HepG2 (cell line): ENCODE data around the gene C3orf62. TPM values are rescaled to one million over a fixed set of nuclear protein-coding genes. Genes with fewer than 3 reads are reported as not detected.
A peak's percentile ranks its signal among the peaks of the same experiment; 100 is the strongest.

Experiments
- ATAC-seq: fragments of 200-7000 bp; cut with Tn5 transposase; 3 replicates; pipeline ENCODE4 v1.9.1; 2020; ENCODE audit warnings: mild to moderate bottlenecking, moderate library complexity
- BruUV-seq: library from RNA; stranded (reverse); fragments of 400-500 nt; replicated peaks from 2 replicates; lab custom pipeline; 2021; lab: Mats Ljungman, UMichigan
- CTCF ChIA-PET: fragments of 300-600 bp; formaldehyde crosslinking; extraction: SDS; loops from one replicate; lab custom pipeline; 2021; ENCODE audit warnings: low total read pairs, inconsistent platforms, low intra/inter-chr PET ratio; lab: Yijun Ruan, JAX
- POLR2A ChIA-PET: fragments of 350-600 bp; sonication (Branson Sonifier 250); formaldehyde crosslinking; loops from one replicate; lab custom pipeline; 2020; ENCODE audit warnings: antibody characterized with exemption, inconsistent platforms; lab: Yijun Ruan, JAX
- DNase-seq: peaks from one replicate; pipeline ENCODE4 v3.0.0-alpha.2; 2015; ENCODE audit warnings: low spot score
- FAIRE-seq: peaks from 3 replicates; lab custom pipeline; 2011; peaks lifted over from hg19 to GRCh38; lab: Jason Lieb, UNC
- H2AFZ ChIP-seq: one replicate; pipeline ENCODE4 v1.6.1; 2011; ENCODE audit warnings: low read length, inconsistent platforms
- H3K27ac ChIP-seq: fragments of 300-600 bp; 3 replicates; pipeline ENCODE4 v1.8.0; 2011; ENCODE audit warnings: mixed run types, mild to moderate bottlenecking, mixed read lengths, low read length, inconsistent platforms; ENCODE audit not compliant: insufficient read depth; ENCODE audit errors: extremely low read length
- H3K27me3 ChIP-seq, 2 experiments: fragments of 200-600 bp in 1 of 2; 2 replicates in 1 of 2; 3 replicates in 1 of 2; pipeline versions ENCODE4 v1.6.0 to v1.8.0; 2011; ENCODE audit warnings: low read length in 2 of 2, mild to moderate bottlenecking in 2 of 2, moderate library complexity in 2 of 2, inconsistent platforms in 1 of 2; ENCODE audit not compliant: insufficient read depth in 2 of 2, control insufficient read depth in 1 of 2
- H3K36me3 ChIP-seq, 2 experiments: fragments of 200-600 bp in 1 of 2; replicated peaks in 1 of 2; 2 replicates in 1 of 2; 3 replicates in 1 of 2; pipeline versions ENCODE4 v1.5.1 to v1.8.0; 2011; ENCODE audit warnings: low read length in 2 of 2, inconsistent platforms in 1 of 2; ENCODE audit not compliant: insufficient read depth in 2 of 2, control insufficient read depth in 1 of 2
- H3K4me1 ChIP-seq: 2 replicates; pipeline ENCODE4 v1.5.1; 2012; ENCODE audit warnings: low read length, inconsistent platforms; ENCODE audit not compliant: insufficient read depth
- H3K4me2 ChIP-seq: 2 replicates; pipeline ENCODE4 v1.6.0; 2011; ENCODE audit warnings: low read depth, low read length, inconsistent platforms
- H3K4me3 ChIP-seq, 3 experiments: fragments of 200-600 bp in 1 of 3; sonication (generic), shearing (Covaris generic) in 1 of 3; replicated peaks in 1 of 3; 2 replicates each; pipeline ENCODE4 v1.5.1; 2011 to 2016; ENCODE audit warnings: low read length in 3 of 3, inconsistent platforms in 2 of 3, low read depth in 2 of 3, mild to moderate bottlenecking in 2 of 3, control low read depth in 1 of 3, mixed read lengths in 1 of 3; ENCODE audit not compliant: insufficient read depth in 1 of 3
- H3K79me2 ChIP-seq: one replicate; pipeline ENCODE4 v1.6.1; 2011; ENCODE audit warnings: low read length, inconsistent platforms; ENCODE audit not compliant: insufficient read depth
- H3K9ac ChIP-seq: 2 replicates; pipeline ENCODE4 v1.6.0; 2011; ENCODE audit warnings: mild to moderate bottlenecking, low read depth, low read length, inconsistent platforms; ENCODE audit not compliant: insufficient read depth
- H3K9me3 ChIP-seq: 2 replicates; pipeline ENCODE4 v1.5.1; 2012; ENCODE audit warnings: mild to moderate bottlenecking, low read length
- H4K20me1 ChIP-seq: 2 replicates; pipeline ENCODE4 v1.6.0; 2011; ENCODE audit warnings: inconsistent platforms, mild to moderate bottlenecking, low read length, moderate library complexity; ENCODE audit not compliant: insufficient read depth
- ELF3 ChIP-seq: IDR thresholded peaks from 2 replicates; pipeline ENCODE4 v1.6.1; 2016; ENCODE audit warnings: missing genetic modification reagents, missing compliant biosample characterization
- FOXA1 ChIP-seq, 2 experiments: fragments of 450-650 bp in 1 of 2; sonication (generic) in 1 of 2; formaldehyde crosslinking in 1 of 2; IDR thresholded peaks; 2 replicates each; pipeline versions ENCODE4 v1.4.0 to v1.6.1; 2016 to 2020; ENCODE audit warnings: missing genetic modification reagents in 1 of 2
- HNRNPH1 ChIP-seq: fragments of 200-400 bp; formaldehyde crosslinking; optimal IDR thresholded peaks from 2 replicates; pipeline ENCODE3; 2017; ENCODE audit warnings: mild to moderate bottlenecking, low read depth, low read length
- IKZF1 ChIP-seq: fragments of 450-650 bp; IDR thresholded peaks from 2 replicates; pipeline ENCODE4 v1.7.1; 2016
- MAFF ChIP-seq: IDR thresholded peaks from 2 replicates; pipeline ENCODE4 v1.6.1; 2011; ENCODE audit warnings: low read depth, low read length, improper control_type of control experiment
- MAFK ChIP-seq, 2 experiments: IDR thresholded peaks in 1 of 2; conservative IDR thresholded peaks in 1 of 2; 2 replicates each; pipeline ENCODE4 v1.6.1; 2011; ENCODE audit warnings: improper control_type of control experiment in 2 of 2, low read length in 2 of 2
- MYNN ChIP-seq: sonication (generic); formaldehyde crosslinking; IDR thresholded peaks from 2 replicates; pipeline ENCODE4 v1.4.0; 2020; ENCODE audit warnings: mild to moderate bottlenecking, low read depth, missing genetic modification reagents
- POLR2AphosphoS2 ChIP-seq: IDR thresholded peaks from 2 replicates; pipeline ENCODE4 v1.6.1; 2011; ENCODE audit warnings: low read depth, low read length, improper control_type of control experiment
- REPIN1 ChIP-seq: sonication (generic); formaldehyde crosslinking; IDR thresholded peaks from 2 replicates; pipeline ENCODE4 v1.8.0; 2022; ENCODE audit warnings: missing genetic modification reagents, low read depth, mild to moderate bottlenecking, borderline replicate concordance
- ZBTB44 ChIP-seq: sonication (generic); formaldehyde crosslinking; IDR thresholded peaks from 2 replicates; pipeline ENCODE4 v1.4.0; 2020; ENCODE audit warnings: missing genetic modification reagents
- ZNF326 ChIP-seq: sonication (generic); formaldehyde crosslinking; IDR thresholded peaks from 2 replicates; pipeline ENCODE4 v1.4.0; 2020; ENCODE audit warnings: missing genetic modification reagents, borderline replicate concordance
- ZNF556 ChIP-seq: sonication (generic); formaldehyde crosslinking; IDR thresholded peaks from 2 replicates; pipeline ENCODE4 v1.4.0; 2020; ENCODE audit warnings: mild to moderate bottlenecking, missing genetic modification reagents, borderline replicate concordance
- ZNF746 ChIP-seq: sonication (generic); formaldehyde crosslinking; IDR thresholded peaks from 2 replicates; pipeline ENCODE4 v1.8.0; 2022; ENCODE audit warnings: mild to moderate bottlenecking, missing genetic modification reagents
- ZSCAN21 ChIP-seq: sonication (generic); formaldehyde crosslinking; IDR thresholded peaks from 2 replicates; pipeline ENCODE4 v1.8.0; 2022; ENCODE audit warnings: mild to moderate bottlenecking, missing genetic modification reagents, moderate library complexity, borderline replicate concordance
- WGBS: methylation state at CpG from one replicate; pipeline ENCODE4 v1.1.6; 2017; ENCODE audit warnings: low lambda C conversion rate; 5-methylcytosine and 5-hydroxymethylcytosine counted together
- in situ Hi-C: cut with HindIII; loops from 2 replicates; pipeline ENCODE4 v1.10.0; 2017; ENCODE audit warnings: low pct_unique_long_range_greater_than_20kb; ENCODE audit not compliant: extremely low pct_ligation_motif_present
- intact Hi-C: fragments of 100-400 bp; cut with micrococcal nuclease; formaldehyde crosslinking; loops from one replicate; pipeline ENCODE4 v1.10.0; 2022; ENCODE audit not compliant: unreplicated experiment
- polyA plus RNA-seq, 8 experiments: library from polyadenylated mRNA; depleted of rRNA in 3 of 8; stranded (reverse) in 7 of 8; unstranded in 1 of 8; fragments of >200 nt; fragmentation: Illumina TruSeq in 4 of 8; extraction: Trizol in 4 of 8; gene quantifications; 2 replicates each; pipeline versions ENCODE4 v1.2.1 to v1.2.3, GENCODE V29; 2011 to 2016; ENCODE audit warnings: low read depth in 4 of 8, missing spikeins in 1 of 8, mixed read lengths in 1 of 8; ENCODE audit not compliant: insufficient read depth in 1 of 8
- total RNA-seq, 5 experiments: library from RNA; depleted of rRNA; stranded (reverse); fragments of >200 nt; fragmentation: Illumina TruSeq; extraction: Trizol; gene quantifications; 2 replicates each; pipeline ENCODE4 v1.2.3, GENCODE V29; 2016; ENCODE audit warnings: low read depth in 1 of 5
- TF ChIP-seq, protein P1 (sequence below): sonication (generic); formaldehyde crosslinking; IDR thresholded peaks from 2 replicates; pipeline ENCODE4 v1.4.0; 2020; ENCODE audit warnings: missing genetic modification reagents

C3orf62 gene
- total and polyA plus RNA-seq, 2 of the 13 experiments (the other 11 are each of a cell fraction or from before 2014, with no cell fraction given), result 1.6 to 3.9 TPM

DNA sequence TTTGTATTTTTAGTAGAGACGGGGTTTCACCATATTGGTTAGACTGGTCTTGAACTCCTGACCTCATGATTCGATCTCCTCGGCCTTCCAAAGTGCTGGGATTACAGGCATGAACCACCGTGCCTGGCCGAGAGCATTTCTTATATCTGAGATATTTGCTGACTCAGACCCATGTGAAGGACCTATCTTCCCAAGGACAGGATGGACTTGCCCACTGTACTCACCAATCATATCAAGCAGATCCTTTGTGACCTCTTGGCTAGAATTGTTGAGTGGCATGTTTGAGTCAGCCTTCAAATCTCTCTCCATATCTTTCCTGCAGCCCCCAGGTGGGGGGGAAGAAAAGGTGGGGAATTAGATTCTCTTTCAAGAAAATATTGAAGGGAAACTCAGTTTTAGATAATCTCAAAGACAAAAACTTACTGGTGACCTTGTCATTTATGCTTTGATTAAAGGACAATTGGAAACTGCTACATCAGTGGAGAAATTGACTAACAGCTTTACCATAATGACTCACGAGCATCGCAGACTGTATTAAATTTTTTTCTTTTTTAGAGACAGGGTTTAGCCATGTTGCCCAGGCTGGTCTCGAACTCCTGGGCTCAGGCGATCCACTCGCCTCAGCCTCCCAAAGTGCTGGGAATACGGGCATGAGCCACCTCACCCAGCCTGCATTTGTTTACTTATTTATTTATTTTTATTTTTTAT is 3.1 kb downstream of the C3orf62 start:
- Histone ChIP-seq H2AFZ (no peak overlapping the region), H3K27ac (no peak overlapping the region), H3K9ac (no peak overlapping the region), H3K4me3 (no peak overlapping the region), H3K4me2 (no peak overlapping the region), H4K20me1 (no peaks in the 10 kb centered on the region), H3K9me3 (no peaks in the 10 kb centered on the region), H3K4me1 (no peaks in the 10 kb centered on the region), H3K79me2 (no peaks in the 10 kb centered on the region), H3K36me3 (peaks cover 1 to 25% of the 10 kb centered on the region in 2 experiments; a peak in 3 of 5 replicates), H3K27me3 (no peaks in the 10 kb centered on the region)
- no peak for TF ChIP-seq POLR2AphosphoS2
- TF ChIP-seq MAFF, result peak; percentile 71
- peak; percentile 71 to 89 for TF ChIP-seq MAFK (conservative IDR thresholded peaks at IDR 0.05 in 1 of 2, IDR thresholded peaks at IDR 0.05 in 1 of 2; ENCODE audit: low read length in 2 of 2)
- ATAC-seq (no peak), DNase-seq (no peak), FAIRE-seq (no peak)
- WGBS, result over 99% methylated on average over 11 of the region's 11 CpGs
- ChIA-PET POLR2A (no interaction called here), CTCF (no interaction called here)
- in situ Hi-C loops (no loop called here), intact Hi-C loops (no loop called here)
- BruUV-seq, result no TSS peak

GRCh38 chr3:49271047-49271446 is 6.0 kb downstream of the C3orf62 start:
- ChIA-PET POLR2A (no interaction called here), CTCF (no interaction called here)
- H3K27me3 ChIP-seq, result no peaks in the 10 kb centered on the region
- no peaks in the 10 kb centered on the region for H4K20me1 ChIP-seq
- no peak overlapping the region for H3K27ac ChIP-seq
- peaks cover under 1% of the 10 kb centered on the region; the same call in 1 of the 2 replicates for H3K4me1 ChIP-seq
- WGBS, result 85% methylated on average over 4 of the region's 4 CpGs
- H3K9me3 ChIP-seq, result no peaks in the 10 kb centered on the region
- no TSS peak for BruUV-seq
- H2AFZ ChIP-seq, result no peak overlapping the region
- H3K79me2 ChIP-seq, result no peaks in the 10 kb centered on the region
- intact Hi-C loops (no loop called here), in situ Hi-C loops (no loop called here)
- no peak overlapping the region for H3K9ac ChIP-seq
- H3K4me3 ChIP-seq, result no peak overlapping the region
- no peak for FAIRE-seq
- DNase-seq, result no peak
- no peak overlapping the region for H3K4me2 ChIP-seq
- ATAC-seq, result no peak
- peaks cover 1 to 9% of the 10 kb centered on the region in 2 experiments; a peak in 2 of 5 replicates for H3K36me3 ChIP-seq
- TF ChIP-seq ZNF326 (CRISPR knock-in tag) (no peak), REPIN1 (CRISPR knock-in tag) (no peak), ZSCAN21 (CRISPR knock-in tag) (no peak), HNRNPH1 (no peak), ELF3 (CRISPR knock-in tag) (no peak), FOXA1 (IDR thresholded peaks at IDR 0.05) (no peak), FOXA1 (CRISPR knock-in tag; IDR thresholded peaks at IDR 0.05) (no peak), IKZF1 (no peak), ZNF746 (CRISPR knock-in tag) (no peak), MYNN (CRISPR knock-in tag) (no peak), ZNF556 (CRISPR knock-in tag) (no peak), ZBTB44 (no peak)
- TF ChIP-seq, protein P1, sequence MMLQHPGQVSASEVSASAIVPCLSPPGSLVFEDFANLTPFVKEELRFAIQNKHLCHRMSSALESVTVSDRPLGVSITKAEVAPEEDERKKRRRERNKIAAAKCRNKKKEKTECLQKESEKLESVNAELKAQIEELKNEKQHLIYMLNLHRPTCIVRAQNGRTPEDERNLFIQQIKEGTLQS, result no peak
